Activated CD4-positive, alpha-beta T cell treated with anti-CD3 and anti-CD28 coated beads for 48 hours (primary cell): ENCODE data around the gene ATOH8.

Source experiments
- DNase-seq: peaks from one replicate; pipeline ENCODE4 v3.0.0-alpha.2; 2020

The ATOH8 gene

DNA sequence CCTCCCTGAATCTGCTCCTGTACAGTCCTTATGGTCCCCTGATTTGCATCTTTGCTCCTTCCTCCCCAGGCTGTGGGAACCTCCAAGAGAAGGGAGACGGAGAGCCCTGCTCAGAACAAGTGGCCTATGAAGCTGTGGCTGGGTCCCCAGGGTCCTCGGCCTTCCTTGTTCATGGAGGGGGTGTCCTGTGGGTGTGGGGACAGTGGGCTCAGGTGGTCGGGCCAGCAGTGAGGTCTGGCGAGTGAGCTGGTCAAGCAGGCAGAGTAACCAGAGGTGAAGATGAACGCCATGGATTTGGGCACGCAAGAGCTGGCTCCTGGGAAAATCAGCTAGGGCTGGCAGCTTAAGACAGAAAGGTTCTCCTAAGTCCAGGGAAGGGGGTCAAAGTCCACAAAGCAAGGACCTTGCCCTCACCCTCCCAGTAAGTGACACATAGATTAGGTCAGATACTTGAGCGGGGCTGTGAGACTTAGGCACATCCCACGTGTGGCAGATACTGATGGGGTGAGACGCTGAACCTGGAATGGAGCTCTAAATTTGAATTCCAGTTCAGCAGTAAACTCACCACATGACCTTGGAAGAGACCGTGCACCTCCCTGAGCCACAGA, 34.8 kb upstream of the ATOH8 start:
- DNase-seq, result no peak

DNA sequence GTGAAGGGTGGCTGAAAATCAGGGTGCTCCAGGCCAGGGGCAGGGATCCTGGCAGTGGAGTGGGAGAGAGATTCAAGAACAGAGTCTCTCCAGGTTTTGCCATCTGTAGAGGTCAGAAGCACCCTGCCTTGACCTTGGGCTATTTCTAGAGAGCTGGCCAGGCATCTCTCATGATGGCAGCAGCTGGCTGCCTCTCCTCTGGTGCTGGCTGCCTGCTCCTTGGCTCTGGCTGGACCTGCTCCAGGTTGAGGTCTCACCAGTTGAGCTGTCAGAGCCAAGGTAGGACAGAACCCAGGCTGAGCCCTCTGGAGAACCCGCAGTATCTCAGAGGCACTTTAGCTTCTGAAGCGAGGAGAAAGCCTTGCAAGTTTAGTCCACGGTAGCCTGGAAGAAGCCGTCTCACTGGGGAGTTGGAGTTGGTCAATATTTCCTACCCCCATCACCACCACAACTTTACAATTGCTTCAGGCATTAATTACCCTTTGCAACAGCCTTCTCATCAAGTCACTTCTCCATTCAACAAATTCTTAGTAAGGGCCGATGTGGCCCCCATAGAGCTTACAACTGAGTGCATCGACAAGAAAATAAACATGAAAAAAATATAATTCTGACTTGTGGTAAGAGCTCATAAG, 34.1 kb upstream of the ATOH8 start:
- DNase-seq, result no peak

DNA sequence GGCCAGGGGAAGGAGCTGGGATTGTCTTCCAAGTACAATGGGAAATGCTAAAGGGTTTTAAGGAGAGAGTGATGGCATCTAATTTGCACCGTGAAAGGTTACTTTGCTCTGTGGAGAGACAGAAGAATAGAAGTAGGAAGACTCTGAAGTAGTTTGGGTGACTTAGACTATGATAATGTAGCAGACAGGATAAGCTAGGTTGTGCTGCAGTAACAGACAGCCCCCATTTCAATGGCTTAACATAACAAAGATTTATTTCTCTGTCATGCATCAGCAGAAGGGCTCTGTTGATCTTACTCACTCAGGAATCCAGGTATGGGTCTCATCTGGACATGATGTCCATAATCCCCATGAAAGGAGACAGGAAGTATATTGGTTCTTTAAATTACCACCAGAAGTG, 33.3 kb upstream of the ATOH8 start:
- no peak for DNase-seq

DNA sequence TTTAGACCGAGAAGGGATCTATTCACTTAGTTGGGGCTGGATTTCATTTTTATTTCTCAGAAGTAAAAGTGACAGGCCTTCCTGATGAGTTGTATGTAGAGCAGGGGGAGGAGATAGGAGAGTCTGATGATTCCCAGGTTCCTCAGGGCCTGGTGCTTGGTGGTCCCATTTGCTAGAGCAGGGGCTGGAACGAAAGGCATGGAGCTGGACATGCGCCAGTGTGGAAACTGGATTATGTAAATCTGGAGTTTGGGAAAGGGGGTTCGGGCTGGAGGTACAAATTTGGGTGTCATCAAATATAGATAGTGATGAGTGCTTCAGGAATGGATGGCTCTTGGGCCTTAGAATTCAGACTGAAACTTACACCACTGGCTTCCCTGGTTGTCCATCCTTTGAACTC, 32.1 kb upstream of the ATOH8 start:
- no peak for DNase-seq

DNA sequence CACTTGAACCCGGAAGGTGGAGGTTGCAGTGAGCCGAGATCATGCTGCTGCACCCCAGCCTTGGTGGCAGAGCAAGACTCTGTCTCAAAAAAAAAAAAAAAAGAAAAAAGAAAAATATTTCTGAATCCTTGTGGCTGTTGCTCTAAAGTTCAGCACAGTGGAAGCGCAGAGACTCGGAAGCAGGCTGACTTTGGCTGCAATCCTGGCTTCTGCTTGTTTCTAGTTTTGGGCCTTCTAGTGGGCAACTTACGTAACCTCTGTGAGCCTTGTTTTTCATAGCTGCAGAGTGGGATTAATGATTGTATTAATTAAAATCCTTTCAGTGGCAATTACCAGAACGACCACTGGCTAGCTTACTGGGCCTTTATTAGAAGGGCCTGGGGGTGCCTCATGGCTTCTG, 31.3 kb upstream of the ATOH8 start:
- DNase-seq, result no peak

DNA sequence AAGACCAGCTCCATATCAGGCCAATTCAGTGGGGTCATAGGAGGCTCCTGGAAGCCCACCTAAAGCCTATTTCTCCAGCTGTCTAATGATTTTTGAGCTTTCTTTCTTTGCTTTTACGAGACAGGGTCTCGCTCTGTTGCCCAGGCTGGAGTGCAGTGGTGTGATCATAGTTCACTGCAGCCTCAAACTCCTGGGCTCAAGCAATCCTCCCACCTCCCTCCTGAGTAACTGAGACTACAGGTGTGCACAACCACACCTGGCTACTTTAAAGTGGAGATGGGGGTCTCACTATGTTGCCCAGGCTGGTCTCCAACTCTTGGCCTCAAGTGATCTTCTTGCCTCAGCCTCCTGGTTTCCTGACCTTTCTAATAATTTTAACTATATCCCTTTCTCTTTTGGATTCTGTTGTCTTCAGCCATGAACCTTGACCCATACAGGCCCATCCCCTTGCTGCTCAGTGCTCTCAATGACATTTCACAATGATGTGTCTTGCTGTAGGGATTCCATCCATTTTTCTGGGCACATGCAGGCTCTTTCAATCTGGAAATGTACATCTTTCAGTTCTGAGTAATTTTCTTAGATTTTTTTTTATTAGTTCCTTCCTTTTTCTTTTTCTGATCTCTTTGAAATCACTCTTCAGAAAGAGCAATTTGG, 30.0 kb upstream of the ATOH8 start:
- DNase-seq, result no peak

DNA sequence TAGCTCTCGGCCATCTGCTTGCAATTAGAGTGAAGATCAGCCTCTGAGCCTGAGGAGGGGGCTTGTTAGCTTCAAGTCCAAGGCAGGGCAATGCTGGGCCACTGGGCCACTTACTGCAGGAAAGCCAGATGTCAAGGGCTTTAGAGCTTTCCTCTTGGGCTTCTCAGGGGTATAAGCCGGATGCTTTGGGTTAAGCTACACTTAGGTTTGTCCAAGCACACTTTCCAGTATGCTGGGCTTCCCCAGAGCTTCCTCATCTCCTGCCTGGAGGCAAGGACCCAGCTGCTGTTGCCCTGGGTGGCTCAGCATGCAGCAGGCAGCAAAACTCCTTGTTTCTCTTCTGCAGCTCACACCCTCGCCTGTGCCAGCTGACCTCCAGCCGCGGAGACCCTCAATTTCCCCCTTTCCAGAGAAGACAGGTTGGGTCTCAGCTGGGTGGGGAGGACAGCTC, 29.0 kb upstream of the ATOH8 start:
- no peak for DNase-seq

DNA sequence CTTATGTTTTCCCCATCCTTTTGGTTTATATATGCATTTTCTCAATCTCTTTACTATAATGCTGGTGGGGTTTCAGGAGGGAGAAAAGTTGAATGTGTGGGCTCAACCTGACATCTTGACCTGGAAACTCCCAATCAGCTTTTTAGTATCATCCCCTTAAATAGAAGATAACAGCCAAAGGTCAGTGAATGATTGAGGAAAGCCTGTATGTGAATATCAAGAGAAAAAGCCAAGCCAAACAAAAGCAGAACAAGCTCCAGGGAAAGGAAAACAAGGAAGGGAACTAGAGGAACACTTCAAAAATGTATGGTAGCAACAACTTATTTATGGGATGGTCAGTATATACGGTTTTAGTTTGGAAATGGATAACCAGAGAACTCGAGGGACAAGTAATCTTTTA, 28.3 kb upstream of the ATOH8 start:
- DNase-seq, result no peak

DNA sequence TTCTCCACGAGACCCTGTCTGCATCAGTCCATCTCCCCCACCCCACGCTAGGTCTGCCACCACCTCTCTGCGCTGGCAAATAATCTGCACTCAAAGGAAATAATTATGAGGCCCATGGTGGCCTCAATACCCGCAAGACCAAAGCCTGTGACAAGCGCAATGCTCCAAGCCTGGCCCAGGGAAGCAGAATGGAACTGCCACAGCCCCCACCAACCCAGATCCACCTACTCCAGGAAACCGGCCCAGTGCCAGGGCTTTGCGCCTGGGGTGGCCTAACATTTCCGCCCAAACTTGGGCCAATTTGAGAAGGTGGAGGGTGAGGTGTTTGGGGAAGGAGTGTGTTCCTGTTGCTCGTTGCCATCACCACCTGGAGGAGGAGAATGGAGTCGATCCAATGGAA, 26.0 kb upstream of the ATOH8 start:
- no peak for DNase-seq

DNA sequence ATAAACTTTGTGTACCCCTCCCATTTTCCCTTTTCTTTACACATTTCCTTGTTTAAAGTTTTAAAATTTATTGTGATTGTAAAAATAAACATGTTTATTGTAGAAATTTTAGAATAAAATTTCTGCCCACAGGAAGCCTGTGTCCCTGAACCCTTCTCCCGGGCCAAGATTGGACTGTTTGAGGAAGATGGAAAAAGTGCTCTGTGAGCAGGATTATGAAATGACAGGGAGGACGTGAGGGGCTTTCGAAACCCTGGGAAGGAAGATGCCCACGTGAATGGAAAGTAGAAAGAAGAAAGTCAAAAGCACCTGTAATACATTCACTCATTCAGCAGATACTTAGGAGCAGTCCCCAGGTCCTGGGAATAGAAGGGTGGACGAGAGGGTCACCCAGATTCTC, 25.4 kb upstream of the ATOH8 start:
- DNase-seq, result no peak

DNA sequence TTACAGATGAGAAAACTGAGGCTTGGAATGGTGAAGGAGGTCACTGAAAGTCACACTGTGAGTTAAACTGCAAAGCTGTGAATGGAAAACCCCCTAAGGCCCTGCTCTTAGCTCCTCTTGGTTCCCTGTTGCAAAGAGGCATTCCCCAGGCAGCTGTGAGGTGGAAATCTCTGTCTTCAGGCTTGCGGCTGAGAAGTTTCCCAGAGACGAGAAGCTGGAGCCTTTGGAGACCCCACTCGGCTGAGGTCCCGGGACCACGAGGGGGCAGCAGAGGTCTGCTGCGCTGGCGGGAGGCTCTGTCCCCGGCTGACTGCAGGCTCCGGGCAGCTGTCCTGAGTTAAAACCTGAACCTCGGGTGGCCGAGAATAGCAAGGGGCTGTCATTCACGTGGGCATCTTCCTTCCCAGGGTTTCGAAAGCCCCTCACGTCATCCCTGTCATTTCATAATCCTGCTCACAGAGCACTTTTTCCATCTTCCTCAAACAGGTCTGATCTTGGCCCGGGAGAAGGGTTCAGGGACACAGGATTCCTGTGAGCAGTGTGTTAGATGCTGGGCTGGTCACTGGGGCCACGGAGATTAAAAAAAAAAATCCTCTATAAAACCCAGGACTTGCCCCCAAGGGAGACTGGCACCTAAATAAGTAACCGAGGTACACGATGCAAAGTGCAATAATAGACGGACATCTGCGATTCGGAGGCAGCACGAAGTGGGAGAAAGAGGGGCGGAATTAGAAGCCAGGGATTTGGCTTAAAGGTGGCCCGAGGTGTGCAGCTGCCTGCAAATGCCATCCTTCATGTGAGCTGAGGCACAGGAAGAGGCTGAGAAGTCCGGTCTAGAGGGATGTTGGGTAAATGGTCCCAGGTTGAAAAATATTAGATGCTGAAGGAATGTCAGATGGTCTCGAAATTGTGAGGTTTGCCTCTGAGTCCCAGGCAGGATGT, 24.6 kb upstream of the ATOH8 start:
- DNase-seq, result peak; percentile 86

DNA sequence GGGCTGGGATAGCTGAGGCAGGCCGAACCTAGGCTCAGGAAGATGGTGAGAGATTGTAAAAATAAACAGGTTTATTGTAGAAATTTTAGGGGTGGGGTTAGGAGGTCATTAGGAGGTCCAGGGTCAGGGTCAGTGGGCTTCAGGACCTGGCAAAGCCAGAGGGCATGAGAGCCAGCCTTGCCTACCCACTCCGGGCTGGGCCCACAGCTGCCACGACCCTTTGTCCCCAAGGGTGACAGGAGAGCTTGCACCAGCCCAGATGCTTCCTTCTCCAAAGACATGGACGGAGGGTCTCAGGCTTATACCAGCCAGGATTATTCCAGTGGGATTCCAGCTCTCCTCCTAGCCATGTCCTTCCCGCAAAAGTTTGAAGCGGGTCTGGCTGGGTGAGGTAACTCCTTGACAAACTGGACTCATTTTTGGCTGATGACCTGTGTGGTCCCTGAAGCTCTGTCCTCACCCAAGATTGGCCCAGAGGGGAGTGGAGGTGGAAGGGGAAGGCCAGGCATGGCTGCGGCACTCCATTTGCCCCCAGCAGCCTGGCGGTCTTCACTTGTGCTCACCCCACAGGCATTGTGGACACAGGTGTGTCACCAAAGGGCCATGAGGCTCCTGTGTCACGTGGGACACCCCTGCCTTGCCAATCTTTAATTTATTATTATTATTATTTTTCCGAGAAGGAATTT, 23.8 kb upstream of the ATOH8 start:
- DNase-seq, result no peak

DNA sequence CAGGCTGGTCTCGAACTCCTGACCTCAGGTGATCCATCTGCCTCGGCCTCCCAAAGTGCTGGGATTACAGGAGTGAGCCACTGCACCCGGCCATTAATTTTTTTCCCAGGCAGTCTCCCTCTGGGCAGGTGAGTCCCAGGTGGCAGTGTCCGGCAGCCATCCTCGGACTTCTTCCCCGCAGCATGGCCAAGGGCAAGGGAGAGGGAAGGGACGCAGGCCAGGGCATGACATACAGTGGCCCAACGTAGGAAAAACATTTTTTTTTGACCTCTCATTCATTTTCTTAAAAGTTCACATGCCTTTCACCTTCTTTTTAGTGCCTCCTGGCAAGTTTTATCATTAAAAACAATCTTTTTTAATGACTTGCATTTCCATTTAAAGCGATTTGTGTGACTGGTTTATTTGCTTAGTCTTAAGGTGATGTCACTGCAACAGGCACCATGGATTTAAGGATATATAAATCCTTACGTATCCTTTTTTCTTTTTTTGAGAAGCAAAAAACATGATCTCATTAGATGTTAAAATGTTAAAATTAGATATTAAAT, 23.0 kb upstream of the ATOH8 start:
- DNase-seq, result no peak

DNA sequence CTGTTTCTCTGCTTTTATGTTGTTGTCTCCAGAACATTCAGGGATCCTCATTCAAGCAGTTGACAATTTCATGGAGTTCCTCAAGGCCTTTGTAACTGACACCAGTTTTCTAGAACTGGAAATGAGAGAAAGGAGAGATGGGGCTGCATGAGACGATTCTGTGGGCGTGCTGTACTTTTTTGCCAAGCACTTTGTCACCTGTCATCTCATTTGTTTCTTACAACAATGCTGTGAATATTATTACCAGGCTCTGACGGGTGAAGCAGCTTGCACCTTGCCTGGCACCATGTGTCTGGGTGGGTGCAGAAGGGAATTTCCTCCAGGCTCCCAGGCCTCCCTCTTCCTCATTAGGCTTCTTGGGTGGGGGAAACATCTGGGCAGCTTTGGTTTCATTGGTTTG, 22.2 kb upstream of the ATOH8 start:
- no peak for DNase-seq

DNA sequence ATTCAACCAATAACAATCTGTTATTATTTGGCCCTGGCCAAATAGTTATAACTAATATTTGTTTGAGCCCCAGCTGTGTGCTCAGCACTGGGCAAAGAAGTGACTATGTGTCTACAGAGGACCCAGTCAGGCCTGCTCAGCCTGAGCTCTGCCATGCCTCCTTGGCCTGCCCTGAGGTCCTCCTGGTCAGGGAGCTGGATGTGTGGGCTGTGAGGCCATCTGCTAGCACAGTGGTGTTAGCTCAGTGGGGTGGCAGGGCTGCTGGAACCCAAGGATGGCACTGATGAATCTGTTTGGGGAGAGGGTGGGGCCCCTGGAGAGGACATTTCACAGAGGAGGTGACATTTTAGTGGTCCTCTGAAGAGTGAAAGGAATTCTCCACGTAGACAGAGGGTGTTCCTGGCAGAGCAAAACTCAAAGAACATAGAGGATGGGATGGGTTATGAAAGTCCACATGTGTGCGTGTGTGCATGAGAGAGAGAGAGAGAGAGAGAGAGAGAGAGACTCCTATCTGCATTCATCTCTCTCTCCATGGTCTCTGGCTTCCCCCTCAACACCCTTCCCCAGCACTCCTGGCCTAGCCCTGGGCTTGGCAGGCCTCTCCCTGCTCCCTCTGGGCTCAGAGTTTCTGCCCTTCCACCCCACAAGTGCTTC, 21.2 kb upstream of the ATOH8 start:
- DNase-seq, result no peak

DNA sequence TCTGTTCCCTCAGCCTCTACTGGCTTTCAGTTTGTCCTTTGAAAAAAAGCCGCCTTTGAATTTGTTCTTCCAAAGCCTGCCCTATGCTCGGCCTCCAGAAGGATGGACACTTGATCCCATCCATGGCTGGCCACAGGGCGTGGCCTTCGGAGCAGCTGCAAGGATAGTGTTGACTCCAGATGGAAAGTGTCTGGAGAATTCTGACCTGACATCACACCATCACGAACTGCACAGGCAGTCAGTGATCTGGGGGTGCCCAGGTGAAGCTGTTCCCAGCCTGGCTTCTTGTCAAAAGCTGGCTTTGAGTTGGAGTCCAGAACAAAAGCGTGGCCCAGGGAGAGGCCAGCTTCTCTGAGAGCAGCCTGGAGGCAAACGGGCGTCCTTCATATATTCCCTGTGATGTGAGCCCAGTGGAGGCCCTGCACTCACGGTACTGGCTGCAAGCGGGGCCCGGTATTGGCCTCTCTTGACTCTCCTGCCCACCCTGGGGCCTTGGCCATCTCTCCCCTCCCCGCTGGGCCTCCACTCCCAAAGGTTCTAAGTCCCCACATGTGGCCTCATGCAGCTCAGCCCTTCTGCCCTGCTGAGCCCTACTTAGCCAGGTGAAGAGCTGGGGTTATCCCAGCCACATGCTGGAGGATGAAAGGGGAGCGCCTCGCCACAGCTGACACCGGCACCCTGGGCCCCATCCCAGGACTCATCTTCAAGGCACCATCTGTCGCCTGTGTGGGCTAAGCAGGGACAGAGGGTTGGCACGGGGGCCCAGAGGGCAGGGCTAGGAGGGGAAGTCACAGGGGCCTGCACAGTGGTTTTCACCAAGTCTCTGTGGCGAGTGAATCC, 20.4 kb upstream of the ATOH8 start:
- no peak for DNase-seq

DNA sequence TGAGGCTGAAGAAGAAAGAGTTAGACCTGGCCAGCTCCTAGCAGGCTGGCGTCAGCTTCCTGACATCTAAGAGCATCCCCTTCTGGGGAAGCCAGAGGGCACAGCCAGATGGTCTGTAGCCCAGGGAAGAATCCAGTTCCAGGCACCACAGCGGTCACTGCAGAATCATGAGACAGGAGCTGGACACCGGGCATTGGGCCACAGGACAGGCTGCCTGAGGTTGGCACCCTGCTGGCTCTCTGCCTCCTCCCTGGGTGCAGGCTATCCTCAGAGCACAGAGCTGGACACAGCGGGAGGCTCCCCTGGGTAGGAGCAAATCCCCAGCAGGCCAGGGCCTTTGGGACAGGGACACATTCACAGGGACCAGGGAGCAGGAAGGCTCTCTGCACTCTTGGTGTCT, 19.8 kb upstream of the ATOH8 start:
- no peak for DNase-seq

DNA sequence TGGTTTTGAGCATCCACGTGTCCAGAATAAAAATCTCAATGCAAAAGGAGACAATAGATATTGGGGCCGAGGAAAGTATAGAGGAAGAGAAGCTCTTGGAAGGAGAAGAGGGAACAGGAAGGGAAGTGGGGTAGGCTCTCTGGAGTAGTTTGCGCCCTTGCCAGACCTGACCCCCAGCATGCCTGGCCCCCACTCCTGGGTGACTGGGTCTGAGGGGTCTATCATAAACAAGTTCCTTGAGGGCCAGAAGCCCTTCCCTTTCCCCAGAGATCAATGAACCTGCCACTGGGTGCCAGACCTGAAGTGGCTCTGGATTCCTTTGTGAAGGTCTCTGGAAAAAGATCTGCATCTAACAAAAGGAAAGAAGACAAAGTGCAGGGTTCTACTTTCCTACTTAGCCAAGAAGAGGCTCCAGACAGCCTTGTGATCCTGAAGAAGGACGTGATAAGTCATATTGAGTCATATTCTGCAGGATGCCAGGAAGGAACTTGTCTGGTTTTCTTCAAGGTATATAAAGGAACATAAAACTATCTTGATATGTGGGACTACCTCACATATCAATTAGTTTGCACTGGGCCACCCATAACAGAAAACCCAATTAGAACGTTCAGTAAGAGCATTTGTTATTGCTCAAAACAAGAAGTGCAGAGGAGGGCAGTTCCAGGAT, 18.7 kb upstream of the ATOH8 start:
- DNase-seq, result no peak

DNA sequence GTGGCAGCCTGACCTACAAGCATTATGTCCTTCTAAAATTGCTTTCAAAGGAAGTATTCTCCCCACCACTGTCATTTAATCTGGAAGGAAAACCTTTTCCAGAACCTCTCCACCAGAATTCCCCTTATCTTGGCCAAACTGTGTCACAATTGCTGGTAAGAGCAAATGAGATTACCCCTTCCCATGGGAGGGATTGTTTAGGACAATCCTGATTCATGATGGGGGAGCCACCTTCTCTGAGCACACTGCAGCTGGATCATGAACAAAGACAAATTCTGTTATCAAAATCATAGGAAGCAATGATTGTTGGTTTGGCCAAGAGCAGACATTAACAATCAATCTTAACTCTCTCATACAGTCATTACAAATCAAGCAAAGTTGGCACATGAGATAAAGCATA, 18.1 kb upstream of the ATOH8 start:
- DNase-seq, result no peak
